ENCODE results near the gene QRSL1.

DNA sequence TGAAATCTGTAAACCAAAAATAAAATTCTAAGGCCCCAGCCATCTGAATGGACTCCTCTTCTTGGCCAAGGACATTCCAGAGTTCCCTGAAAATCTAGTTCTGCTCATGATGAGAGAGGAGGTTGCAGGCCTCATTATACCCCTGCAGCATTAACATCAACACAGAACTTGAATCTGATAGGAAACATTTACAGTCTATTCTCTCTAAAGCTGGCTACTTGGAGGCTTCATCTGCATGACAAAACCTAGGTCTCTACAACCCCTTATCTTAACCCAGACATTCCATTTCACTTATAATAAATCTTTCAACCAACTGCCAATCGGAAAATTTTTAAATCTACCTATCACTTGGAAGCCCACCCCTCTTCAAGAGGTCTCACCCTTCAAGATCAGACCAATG is 15.8 kb upstream of the QRSL1 start:
- TF ChIP-seq CTCF (conservative IDR thresholded peaks at IDR 0.05 in 1 of 2, IDR thresholded peaks at IDR 0.05 in 1 of 2; ENCODE audit: low read depth in 1 of 2, low read length in 2 of 2) (no peak), EZH2 (IDR thresholded peaks at IDR 0.05; ENCODE audit: low read length, missing control alignments) (no peak)
